Astrocyte of the cerebellum (primary cell): Measurements from ENCODE around the gene RAB31.
"Not testable (repeated sequence)": the region's sequence is repeated elsewhere in the genome, so short reads cannot be mapped to it uniquely, and the experiment has no call there.

ENCODE experiments used
- DNase-seq: peaks from one replicate; pipeline ENCODE4 v3.0.0-alpha.2; 2011; ENCODE audit warnings: low read depth
- H3K4me3 ChIP-seq: 2 replicates; pipeline ENCODE4 v1.5.1; 2011; ENCODE audit warnings: mild to moderate bottlenecking, low read depth, low read length, moderate library complexity
- in situ Hi-C: cut with HindIII; loops from 2 replicates; pipeline ENCODE4 v1.10.0; 2017; ENCODE audit warnings: low sequenced_read_pairs
- TF ChIP-seq, protein P1 (sequence below): IDR thresholded peaks from 2 replicates; pipeline ENCODE4 v1.5.1; 2012; ENCODE audit warnings: low read length, low read depth, moderate library complexity, mild to moderate bottlenecking; ENCODE audit errors: missing control alignments

Gene RAB31

DNA sequence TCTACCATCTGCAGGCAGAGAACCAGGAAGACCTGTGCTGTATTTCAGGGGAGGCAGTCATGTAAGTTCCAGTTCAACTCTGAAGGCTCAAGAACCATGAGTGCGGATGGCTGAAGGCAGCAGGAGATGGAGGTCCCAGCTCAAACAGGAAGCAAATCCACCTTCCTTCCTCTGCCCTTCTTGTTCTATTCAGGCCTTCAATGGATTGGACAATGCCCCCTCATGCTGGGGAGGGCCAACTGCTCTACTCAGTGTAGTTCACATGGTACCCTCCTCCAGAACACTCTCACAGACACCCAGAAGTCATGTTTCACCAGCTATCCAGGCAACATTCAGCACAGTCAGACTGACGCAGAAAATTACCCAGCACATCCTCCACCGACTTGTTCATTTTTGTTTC is 39.1 kb upstream of the RAB31 start:
- in situ Hi-C loops: no loop called here
- H3K4me3 ChIP-seq: no peak overlapping the region
- TF ChIP-seq, protein P1, sequence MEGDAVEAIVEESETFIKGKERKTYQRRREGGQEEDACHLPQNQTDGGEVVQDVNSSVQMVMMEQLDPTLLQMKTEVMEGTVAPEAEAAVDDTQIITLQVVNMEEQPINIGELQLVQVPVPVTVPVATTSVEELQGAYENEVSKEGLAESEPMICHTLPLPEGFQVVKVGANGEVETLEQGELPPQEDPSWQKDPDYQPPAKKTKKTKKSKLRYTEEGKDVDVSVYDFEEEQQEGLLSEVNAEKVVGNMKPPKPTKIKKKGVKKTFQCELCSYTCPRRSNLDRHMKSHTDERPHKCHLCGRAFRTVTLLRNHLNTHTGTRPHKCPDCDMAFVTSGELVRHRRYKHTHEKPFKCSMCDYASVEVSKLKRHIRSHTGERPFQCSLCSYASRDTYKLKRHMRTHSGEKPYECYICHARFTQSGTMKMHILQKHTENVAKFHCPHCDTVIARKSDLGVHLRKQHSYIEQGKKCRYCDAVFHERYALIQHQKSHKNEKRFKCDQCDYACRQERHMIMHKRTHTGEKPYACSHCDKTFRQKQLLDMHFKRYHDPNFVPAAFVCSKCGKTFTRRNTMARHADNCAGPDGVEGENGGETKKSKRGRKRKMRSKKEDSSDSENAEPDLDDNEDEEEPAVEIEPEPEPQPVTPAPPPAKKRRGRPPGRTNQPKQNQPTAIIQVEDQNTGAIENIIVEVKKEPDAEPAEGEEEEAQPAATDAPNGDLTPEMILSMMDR: no peak
- DNase-seq: no peak

DNA sequence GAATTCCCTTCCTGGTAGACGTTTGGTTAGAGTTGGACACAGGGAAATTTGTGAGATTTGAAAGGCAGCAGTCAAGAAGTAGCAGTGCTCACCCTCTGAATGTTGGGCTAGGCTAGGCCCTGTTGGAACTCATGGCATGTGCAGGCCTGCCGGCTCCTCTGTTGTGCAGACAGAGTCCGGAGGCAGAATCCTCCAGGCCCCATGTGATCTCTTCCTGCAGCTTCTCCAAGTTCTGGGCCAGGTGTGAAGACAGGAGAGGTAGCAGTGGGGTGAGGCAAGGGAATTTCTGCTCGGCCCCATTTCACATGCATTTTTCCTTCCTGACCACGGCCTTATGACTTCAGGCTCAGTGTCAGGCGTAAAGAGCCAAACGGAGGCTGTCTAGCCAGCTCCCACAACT is 36.9 kb upstream of the RAB31 start:
- H3K4me3 ChIP-seq: no peak overlapping the region
- no peak for DNase-seq
- in situ Hi-C loops: no loop called here
- TF ChIP-seq, protein P1: no peak

DNA sequence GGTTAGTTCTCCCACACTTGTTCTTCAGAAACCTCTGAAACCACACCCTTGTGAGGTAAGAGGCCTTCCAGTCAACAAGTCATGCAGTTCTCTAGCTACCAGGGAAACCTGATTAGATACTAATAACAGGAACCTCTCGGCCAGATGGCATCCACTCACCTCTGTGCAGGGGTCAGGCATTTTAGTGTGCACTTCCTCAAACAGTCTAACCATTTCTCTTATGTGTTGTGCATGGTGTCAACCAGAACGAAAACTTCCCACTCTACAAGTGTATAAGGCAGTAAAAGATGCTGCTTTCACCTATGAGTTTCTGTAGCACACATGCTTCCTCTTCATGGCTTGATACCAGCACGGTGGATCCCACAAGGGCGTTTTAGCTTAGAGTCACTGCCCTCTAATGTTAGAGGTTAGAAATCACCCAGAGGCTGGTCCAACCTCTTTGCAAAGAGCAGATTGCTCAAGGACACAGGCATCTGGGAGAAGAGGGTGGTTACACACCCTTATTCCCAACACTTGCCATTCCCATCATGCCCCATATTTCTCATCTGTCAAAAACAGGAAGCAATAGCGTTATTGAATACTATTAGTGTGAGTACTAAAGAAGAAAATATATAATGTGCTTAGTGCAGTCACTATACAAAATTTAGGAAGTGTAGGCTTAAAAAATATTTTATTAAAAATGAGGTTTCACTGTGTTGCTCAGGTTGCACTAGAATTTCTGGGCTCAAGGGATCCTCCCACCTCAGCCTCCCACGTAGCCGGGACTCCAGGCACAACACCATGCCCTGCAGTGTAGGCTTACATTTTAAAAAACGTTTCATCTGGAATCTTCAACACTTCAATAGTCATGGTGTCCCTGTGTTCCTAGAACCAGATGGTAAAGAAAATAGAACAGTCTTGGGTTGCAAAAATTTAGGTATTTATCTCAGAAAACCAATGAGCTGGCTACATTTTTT is 34.5 kb upstream of the RAB31 start:
- H3K4me3 ChIP-seq: no peak overlapping the region
- in situ Hi-C loops: no loop called here
- DNase-seq: peak; percentile 32
- TF ChIP-seq, protein P1: peak; percentile 25

DNA sequence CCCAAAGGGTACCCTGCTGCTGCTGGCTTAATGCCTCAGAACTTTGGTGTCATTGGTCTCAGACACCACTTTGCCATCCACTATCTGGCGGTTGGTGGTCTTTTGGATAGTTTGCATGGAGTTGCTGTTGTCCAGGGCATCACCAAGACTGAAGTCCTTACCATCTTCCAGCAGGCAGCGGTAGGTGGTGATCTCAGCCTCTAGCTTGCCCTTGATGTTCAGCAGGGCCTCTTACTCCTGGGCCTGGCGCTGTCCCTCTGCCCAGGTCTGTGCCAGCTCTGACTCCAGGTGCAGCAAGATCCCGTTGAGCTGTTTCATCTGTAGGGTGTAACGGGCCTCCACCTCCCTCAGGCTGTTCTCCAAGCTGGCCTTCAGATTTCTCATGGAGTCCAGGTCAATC is 29.9 kb upstream of the RAB31 start:
- H3K4me3 ChIP-seq, in situ Hi-C loops, DNase-seq: not testable (repeated sequence)

DNA sequence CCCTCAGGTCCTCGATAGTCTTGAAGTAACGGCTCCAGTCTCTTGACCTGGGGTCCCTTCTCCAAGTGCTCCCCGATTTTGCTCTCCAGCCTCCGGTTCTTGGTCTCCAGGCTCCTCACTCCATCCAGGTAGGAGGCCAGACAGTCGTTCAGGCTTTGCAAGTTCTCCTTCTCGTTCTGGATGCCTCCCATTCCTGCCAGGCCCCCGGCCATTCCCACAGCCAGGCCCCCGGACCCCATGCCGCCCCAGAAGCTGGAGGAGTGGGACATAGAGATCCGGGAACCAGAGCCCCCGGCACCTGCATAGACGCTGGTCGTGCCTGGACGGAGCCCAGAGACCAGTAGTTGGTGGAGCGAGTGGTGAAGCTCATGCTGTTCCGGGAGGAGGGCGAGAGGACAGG is 29.0 kb upstream of the RAB31 start:
- no peak for DNase-seq
- in situ Hi-C loops: no loop called here
- TF ChIP-seq, protein P1: no peak
- no peak overlapping the region for H3K4me3 ChIP-seq

DNA sequence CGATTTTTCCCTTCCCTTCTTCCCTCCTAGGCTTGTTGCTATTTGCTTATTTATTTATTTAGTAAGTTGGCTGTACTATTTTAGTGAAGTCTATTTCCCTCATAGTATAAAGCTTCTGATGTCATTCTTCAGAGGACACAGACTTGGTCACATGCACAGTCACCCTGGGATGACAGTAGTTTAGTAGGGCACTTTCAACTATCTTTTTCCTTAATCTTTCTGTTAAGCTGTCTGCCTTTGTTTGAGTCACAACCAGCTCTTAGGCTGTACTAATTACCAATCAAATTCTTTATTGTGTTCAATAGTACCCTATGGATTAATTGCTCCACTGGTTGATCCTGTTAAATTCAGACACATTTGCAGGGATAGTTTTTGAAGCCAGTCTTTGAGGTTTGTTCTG is 26.9 kb upstream of the RAB31 start:
- TF ChIP-seq, protein P1: no peak
- no peak overlapping the region for H3K4me3 ChIP-seq
- in situ Hi-C loops: no loop called here
- no peak for DNase-seq

DNA sequence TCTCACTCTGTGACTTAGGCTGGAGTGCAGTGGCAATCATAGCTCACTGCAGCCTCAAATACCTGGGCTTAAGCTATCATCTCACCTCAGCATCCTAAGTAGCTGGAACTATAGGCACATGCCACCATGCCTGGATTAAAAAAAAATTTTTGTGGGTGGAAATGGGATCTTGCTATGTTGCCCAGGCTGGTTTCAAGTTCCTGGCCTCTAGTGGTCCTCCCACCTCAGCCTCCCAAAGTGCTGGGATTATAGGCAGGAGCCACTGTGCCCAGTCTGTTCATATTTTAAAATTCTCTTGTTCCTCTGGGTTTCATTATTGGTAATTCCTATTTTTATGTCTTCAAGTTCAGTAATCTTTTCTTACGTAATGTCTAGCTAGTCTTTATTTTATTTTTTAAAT is 25.5 kb upstream of the RAB31 start:
- DNase-seq: no peak
- TF ChIP-seq, protein P1: no peak
- in situ Hi-C loops: no loop called here

More for the DNA sequence above, 25.5 kb upstream of the RAB31 start:
- H3K4me3 ChIP-seq: no peak overlapping the region
